ENCODE results near the gene PHF1.

Gene PHF1

DNA sequence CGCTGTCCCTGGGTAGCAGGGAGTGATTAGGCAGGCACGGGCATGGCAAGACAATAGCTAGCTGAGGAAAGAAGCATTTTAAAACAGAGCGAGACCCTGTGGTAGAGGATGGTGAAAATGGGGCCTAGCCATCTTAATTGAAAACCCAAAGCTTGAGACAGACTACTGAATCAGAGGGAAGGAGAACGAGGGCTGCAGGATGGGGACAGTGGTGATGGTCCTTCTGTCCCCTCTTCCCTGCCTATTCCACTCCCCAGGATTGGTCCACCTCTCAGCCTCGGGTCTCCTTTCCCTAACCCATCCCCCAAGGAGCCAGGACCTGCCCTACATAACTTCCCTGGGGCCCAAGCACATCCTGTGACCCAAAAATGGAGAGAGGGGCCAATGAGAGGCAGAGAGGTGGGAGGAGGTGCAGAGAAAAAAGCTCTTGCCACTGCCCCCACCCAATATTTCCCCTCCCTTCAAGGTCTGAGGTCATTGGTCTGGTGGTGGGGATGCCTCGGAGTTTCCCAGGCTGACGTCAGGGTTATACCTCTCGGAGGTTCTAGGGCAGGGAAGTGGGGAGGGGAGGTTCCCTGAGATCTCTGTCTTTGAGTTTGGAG is 8.0 kb downstream of the PHF1 start:
- no peak for DNase-seq

DNA sequence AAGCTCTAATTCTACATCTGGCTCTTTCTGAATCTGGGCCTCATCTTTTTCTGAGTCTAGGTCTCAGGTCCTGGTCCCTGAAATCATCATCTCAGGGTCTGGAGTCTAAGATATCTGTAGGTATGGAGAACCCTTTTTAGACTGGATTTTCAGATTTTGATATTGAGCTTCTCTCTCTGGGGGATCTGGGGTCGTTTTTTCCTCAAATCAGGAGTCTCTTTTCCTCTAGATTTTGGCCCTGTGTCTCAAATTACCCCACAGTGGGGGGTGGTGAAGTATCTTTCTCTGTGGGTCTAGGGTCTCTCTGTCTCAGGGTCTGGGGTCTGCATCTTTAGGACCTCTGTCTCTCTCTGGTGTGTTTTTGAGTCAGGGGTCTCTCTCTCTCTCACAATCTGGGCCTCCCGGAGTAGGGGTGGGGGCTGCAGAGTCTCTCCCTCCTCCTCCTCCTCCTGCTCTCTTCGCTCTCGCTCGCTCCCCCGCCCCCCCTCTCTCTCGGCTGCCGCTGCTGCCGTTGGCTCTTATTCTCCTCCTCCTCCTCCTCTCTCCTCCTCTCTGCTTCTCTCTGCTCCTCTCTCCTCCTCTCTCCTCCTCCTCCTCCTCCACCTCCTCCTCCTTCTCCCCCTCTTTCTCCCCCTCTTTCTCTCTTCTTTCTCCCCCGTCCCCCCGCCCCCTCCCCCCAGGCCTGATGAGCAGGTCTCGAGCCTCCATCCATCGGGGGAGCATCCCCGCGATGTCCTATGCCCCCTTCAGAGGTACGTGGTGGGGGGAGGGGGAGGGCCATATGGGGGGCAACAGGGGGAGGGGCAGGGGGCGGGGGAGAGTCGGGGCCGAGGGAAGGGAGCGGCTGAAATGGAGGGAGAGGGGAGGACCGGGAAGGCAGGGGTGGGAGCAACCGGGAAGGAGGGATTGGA is 9.0 kb downstream of the PHF1 start, which contains the start of gene SYNGAP1:
SYNGAP1 (plus strand) TSS at position 486 of the 911 bp plus-strand sequence; CDS start at position 686, 200 bp downstream.
- no peak for DNase-seq

DNA sequence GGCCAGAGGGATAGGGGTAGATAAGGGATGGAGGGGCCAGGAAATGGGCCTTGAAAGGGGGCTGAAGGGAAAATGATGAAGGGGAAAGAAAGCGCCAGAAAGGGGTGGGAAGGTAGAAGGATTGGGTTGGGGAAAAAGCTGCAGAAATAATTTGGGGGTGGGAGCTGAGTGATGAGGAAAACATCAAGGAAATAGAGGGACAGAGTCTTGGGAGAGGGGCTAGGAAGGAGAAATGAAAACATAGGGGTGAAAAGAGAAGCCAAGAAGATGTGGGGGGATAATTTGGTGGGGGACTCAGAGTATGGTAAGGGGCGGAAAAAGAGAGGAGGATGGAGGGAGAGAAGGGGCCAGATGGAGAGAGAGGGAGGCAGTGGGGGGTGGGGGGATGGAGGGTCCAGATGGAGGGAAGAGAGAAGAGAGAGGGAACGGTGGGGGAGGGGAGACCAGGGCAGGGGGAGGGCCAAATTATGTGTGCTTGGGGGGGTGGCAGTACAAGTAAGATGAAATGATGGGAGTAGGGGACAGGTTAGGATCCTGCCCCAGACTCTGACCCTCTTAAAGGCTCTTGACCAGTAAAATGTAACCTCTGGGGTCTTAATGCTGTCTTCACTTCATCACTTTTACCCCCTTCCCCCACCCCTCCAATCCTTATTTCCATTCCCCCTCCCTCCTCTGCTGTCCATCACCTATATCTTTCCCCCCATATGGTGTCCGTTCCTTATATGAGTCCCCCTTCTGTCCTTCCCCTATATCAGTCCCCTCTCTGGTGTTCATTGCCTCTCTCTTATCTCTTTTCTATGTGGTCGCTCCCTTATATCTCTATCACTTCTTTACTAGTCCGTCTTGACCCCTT is 9.9 kb downstream of the PHF1 start:
- DNase-seq, result no peak

DNA sequence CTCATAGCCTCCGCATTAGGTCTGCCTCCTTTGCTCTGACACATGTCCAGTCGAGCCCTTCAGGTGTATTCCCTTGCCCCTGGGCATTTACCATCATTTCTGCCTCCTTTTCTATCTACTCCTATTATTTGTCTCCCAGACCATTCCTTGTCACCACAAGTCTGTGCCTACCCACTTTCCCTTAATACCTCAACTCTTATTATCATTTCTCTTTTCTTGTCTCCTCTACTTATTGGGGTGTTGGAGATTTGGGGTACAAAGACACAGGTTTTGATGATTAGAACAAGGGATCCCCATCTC is 10.5 kb downstream of the PHF1 start:
- no peak for DNase-seq

DNA sequence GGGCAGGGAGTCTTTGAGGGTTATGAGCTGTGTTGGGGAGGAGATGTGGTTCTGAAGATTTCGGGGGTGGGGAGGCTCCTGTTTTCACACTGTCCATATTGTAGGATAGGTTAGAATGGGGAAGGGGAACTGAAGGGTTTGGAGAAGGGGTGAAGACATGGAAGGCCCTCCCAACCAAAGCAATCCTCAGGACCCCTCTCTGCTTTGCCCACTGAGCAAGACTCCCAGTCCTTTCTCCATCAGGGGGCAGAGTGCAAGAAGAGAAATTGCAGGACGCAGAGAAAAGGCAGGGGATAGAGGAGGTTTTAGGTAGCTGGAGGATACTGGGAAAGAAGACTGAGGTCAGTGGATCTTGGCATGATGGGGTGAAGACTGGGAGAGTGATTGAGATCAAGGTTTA is 13.0 kb downstream of the PHF1 start:
- DNase-seq, result no peak

DNA sequence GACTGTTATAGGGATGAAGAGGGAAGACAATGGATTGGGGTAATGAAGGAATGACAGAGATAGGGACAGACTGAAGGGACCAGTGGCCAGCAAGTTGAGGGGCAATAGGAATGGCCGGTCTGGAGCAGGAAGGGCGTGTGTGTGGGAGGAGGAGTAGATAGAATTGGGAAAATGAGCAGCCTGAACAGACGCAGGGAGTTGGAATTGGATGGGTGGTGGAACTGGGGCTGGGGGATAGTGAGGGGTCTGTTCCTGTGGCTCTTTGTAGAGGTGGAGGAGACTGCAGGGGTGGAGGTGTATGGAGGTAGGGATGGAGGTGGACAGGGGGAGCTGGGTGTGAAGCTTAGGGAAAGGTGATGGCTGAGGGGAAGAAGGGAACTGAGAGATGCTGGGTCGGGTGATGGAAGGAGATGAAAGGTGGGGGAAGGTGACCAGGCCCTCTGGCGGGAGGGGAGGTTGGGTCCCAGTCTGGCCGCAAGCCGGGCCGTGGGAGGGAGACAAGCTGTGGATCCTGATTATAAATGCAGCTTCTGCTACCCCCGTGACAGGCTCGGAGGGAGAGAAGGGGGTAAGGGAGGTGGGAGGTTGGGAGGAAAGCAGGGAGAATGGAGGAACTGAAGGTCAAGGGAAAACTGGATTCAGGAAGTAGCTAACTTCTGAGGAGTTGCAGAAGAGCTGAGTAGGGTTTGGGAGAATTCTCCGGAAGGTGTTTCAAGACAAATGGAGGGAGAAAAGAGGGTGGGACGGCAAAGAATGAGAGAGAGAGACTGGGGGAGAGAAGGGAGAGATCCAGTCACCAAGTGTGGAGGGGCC is 14.2 kb downstream of the PHF1 start:
- no peak for DNase-seq

DNA sequence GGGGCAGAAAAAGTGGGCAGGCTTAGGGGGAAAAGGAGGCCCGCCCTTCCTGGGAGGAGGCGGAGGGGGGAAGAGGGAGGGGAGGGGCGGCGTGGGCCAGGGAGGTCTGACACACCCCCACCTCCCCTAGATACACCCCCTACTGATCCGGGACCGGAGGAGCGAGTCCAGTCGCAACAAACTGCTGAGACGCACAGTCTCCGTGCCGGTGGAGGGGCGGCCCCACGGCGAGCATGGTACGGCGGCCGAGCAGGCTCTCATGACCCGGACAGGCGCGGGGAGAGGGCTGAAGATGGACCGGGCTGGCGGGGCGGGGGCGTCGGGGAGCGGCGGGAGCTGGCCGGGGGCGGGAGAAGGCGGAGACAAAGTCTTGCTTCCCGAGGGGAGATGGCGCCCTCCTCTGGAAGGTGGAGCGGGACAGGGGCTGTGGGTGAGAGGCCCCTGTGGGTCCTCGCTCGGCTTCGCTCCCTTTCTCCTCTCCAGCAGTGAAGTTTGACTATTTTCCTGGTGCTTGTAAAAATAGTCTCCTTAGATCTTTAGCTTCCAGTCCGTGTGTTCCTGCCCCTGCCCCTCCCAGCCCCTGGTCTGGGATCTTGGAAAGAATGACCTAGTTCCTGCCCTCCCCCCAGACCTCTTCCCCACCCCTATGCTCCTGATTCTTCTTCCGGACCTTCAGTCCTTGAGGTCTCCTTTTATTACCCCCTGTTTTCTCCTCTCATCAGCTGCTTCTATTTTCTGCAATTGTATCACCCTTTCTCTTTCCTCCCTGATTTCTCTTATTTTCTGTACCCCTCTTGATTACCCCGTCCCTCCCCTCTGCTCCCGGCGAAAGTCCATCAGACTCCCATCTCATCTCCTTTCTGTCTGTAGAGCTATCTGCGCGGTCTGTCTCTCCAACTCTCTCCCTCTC is 15.1 kb downstream of the PHF1 start:
- DNase-seq, result peak; percentile 44

DNA sequence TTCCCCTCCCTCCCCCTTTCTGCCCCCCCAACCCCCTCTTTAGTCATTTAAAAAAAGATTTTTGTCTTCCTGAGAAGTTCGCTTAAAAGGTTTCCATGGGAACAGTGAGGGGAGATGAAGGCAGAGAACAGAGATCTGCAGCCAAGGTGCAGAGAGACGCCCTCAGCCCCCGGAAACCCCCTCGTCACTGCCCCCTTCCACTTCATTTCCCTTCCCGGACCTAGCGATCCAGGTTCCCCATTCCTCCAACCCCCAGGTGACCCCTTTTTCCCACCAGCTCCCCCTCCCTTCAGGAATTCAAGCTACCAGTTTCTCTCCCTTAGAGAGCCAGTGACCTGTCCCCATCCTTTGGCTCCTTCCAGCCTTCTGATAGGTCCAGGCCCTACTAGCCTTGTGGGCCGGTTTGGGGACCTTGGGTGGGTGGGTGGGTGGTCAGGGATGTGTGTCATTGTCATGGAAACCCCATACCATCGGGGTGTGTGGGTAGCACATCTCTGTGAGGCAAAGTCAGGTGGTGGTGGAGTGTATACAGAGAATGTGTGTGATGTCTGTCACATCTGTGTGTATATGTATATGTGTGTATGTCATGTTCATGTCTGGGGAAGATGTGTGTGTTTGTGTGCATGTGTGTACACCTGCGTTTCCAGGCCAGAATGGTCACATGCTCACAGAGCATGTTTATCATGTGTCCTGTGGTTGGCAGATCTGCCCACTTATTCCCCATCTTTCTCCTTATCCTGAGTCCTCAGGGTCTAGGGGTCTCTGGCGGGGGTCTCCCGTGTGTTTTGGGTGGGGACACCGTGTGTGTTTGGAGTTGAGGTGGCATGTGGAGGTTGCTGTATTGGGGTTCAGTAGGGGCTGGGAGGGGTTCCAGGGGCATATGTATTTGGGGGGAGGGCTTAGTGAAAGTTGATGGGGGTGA is 16.0 kb downstream of the PHF1 start:
- no peak for DNase-seq

DNA sequence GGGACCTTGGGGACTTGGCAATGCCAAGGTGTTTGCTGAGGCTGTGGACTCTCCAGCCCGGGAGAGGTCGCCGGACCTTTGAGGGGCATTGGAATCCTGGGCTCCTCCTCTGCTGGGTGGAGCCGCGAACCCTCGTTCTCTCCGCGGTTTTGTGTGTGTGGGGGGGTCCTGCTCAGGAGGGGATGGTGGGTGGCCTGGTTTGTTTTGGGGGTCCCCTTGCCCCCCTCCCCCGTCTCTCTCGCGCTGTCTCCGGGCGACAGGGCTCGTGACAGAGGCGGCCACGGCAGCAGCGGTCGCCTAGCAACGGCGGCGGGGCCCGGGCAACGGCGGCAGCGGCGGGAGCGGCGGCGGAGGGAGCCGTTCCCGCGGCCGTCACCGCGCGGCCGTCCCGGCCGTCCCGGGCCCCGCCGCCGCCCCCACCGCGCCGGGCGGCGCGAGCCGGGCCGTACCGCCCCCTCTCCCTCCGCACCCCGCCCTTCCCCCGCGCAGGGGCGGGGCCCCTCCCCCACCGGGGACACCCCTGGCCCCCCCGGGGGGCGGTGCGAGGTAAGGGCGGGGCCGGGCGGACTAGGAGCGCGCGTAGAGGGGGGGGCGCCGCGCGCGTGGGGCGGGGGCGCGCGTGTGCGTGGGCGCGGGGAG is 16.9 kb downstream of the PHF1 start:
- no peak for DNase-seq

DNA sequence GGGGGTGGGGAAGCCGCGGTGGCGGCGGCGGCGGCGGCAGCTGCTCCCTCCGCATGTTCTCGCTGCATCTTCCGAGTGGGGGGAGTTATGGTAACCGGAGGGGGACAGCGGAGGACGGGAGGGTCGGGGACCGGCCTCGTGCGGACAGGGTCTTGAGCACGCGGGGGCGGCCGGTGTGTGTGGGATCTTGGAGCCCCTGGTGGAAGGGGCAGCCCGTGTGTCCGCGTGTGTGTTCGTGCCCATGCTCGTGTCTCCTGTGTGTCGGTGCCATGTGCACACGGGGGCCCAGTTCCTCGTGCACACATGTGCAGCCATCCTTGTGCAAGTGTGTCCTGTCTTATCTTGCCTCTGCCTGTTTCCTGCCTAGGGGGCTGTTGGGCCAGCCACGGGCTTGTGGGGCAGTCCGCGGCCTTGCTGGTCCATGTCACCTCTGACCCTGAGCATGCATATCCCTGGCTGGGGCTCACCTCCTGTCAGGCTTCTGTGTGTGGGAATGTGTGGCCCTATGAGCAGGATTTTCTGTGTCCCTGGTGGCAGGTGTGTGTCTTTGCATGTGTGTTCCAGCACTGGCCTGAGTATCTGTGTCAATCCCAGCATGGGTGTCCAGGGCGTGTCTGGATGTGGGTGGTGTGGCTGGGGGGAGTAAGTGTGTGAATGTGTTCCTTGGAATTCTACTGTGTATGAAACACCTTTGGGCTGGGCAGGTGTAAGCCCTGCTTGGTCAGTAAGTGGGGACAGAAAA is 17.6 kb downstream of the PHF1 start:
- no peak for DNase-seq

DNA sequence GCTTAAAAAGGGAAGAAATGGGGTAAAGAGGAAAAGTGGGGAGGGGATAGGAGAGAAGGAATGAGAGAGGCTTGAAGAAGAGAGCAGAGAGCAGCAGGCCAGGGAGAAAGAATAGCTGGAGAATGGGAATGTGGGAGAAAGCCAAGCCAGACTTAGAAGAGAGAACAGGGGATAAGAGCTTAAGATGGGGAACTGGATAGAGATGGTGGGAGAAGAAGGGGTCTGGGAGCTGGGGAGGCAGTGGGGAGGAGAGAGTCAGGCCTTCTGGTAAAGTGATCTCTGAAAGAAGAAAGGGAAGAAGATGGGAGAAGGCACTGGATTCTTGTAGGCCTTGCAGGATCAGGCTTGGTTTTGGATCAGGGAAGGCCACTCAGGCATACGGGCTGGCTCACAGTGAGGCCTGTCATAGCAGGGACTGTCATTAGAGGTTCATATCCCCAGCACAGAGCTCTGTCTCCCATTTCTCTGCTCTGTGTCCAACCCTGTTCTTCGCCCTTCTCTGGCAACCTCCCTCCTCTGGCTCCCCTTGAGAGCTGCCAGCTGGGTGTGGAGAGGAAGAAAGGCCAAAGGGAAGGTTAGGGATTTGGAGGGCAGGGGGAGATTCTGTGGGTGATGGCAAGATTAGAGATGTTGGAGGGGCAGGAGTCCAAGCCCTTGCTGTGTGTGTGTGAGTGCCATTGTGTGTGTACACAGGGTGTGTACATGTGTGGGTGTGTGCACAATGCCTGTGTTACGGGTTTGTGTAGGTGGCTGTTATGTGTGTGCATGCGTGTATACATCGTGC is 18.3 kb downstream of the PHF1 start:
- no peak for DNase-seq

DNA sequence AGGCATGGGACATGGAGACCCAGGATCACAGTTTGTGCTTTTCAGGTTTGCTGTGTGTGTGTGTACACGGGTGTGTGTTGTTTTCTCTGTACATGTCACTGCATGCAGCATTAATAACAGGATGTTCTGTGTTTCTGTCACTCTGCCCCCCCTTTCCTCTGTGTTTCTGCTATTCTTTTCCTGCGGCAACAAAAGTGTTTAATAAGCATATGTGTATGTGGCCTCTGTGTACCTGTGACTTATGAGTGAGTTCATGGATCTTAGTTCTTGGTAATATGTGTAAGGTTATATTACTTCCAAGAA is 18.9 kb downstream of the PHF1 start:
- DNase-seq, result no peak

DNA sequence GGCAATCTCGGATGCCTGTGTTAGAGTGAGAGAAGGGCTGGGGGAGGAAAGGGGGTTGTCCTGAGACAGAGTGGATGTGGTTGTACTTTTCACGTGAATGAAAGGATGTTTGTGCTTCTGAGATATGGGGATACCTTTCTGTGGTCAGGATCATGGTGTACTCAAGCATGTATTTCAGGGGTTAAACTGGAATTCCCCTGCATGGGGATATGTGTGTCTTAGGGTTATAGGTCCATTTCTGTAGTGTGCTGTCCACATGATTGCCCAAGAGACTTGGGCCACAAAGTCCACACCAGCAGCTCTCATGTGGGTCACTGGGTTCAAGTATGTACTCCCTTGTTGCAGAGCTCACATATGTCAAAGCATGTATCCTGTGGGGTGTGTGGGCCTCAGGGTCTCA is 19.5 kb downstream of the PHF1 start:
- DNase-seq, result no peak

DNA sequence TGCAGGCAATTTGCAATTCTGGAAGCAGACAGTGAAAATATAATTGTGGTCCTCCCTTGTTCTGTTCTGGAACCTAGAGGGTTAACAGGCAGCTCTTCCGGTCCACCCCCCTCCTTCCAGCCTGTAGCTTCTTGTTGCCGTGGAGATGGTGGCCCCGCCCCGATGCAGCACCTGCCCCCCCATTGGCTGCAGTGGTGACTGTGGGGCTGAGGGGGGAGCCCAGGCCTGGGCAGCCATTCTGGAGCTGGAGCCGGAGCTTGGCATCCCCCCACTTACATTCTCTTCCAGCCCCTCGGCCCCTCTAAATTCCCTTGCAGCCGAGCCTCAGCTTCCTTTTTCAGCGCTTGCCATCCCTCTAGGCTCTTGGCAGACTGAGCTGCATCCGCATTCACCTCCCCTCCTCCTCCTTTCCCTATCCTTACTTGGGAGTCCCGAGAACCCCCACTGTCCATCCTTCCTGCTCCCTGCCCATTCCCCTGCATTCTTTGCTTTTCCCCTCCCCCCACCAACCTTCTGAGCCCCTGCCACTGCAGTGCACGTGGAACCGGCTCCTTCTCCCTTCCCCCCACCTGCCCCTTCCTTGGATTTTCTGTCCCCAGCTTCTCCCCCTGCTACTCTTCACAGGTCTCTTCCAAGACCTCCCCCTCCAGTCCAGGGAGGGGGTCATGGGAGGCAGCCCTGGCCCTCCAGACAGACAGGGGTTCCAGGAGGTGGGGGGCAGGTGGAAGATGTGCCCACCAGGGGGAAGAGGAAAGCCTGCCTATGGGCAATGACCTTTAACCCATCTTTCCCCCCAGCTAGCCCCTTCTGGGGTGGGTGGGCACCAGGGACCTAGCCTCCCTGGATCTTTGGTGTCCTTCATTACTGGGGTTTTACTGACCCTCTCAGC is 20.4 kb downstream of the PHF1 start:
- no peak for DNase-seq

DNA sequence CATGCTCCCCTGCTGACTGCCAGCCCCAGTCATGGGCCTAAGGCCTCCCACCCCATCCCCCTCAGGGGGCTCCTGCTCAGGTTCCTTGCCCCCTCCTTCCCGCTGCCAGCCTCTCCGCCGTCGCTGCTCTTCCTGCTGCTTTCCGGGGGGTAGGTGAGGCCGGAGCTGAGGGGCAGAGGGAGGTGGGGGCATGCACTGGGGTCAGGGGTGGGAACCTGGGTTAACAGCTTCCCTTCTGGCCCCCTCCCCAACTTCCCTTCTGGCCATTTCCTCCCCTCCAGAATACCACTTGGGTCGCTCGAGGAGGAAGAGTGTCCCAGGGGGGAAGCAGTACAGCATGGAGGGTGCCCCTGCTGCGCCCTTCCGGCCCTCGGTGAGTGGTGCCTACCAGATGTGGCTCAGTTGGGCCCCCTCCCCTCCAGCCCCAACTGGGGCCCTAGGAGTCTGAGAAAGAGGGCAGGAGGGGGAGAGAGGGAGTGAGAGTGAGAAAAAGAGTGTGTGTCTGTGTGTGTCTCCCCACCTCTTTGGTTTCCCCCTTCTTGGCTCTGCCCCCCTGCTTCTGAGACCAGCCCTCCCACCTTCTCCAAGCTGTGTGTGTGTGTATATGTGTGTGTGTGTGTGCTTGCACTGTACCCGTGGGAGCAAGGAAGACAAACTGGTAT is 21.2 kb downstream of the PHF1 start:
- DNase-seq, result no peak

DNA sequence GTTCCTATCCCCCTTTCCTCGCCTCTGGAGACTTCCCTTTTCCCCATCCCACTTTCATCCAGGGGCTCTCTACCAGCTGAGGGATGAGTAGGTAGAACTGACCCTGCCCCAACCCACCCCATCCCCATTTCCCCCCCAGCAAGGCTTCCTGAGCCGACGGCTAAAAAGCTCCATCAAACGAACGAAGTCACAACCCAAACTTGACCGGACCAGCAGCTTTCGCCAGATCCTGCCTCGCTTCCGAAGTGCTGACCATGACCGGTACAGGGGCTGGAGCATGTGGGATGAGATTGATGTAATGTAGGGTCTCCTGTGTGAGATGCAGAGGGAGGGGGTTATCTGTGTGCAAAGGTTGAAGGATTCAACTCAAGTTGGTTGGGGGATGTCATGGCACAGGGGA is 21.7 kb downstream of the PHF1 start:
- DNase-seq, result no peak

DNA sequence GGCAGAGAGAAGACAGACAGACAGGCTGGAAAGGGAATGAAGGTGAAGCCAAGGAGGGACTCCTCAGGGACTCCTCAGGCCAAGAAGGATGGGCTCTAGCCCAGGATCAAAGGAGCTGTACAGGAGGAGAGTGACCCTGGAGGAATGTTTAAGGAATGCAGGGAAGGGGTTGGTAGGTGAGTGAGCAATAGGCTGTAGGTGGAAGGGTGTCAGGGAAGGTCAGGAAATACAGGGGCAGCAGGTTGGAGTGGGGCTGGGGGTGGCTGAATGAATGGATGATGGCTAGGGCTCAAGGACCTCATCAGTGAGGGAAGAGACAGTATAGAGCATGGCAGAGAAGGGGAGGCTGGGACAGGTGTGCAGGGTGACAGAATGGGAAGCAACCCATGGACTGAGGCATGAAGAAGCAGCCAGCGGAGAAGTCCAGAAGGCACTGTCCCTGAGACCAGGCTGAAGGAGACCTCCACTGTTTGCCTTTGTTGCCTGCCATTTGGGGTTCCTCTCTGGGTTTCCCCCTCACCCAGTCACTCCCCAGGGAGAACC is 22.3 kb downstream of the PHF1 start:
- DNase-seq, result no peak
